SK-N-SH (cell line): ENCODE data around the gene TMPRSS13. TPM values are rescaled to one million over a fixed set of nuclear protein-coding genes. Genes with fewer than 3 reads are reported as not detected.

Source experiments
- CTCF ChIA-PET: fragments of 300-600, 350-600 bp; formaldehyde crosslinking; extraction: SDS; loops from one replicate; lab custom pipeline; 2021; lab: Yijun Ruan, JAX
- POLR2A ChIA-PET: fragments of 350-600 bp; sonication (Branson Sonifier 250); formaldehyde crosslinking; extraction: SDS; loops from one replicate; lab custom pipeline; 2020; ENCODE audit warnings: antibody characterized with exemption, inconsistent platforms; lab: Yijun Ruan, JAX
- DNase-seq: peaks from one replicate; pipeline ENCODE4 v3.0.0; 2012
- H2AFZ ChIP-seq: fragments of 200-600 bp; sonication (generic); 2 replicates; pipeline ENCODE4 v1.8.1; 2016; ENCODE audit warnings: antibody characterized with exemption, mild to moderate bottlenecking, low read depth
- H3F3A ChIP-seq: fragments of 200-600 bp; sonication (generic); replicated peaks from 2 replicates; pipeline ENCODE3; 2016; ENCODE audit warnings: antibody characterized with exemption, mild to moderate bottlenecking; ENCODE audit not compliant: insufficient read depth
- H3K27ac ChIP-seq, 2 experiments: fragments of 200-500 bp in 1 of 2; fragments of 200-600 bp in 1 of 2; sonication (Bioruptor generic) in 1 of 2; sonication (generic), shearing (Covaris generic) in 1 of 2; 2 replicates each; pipeline versions ENCODE4 v1.5.1 to v1.6.1; 2014 to 2016; ENCODE audit warnings: low read depth in 2 of 2, inconsistent platforms in 1 of 2, low read length in 1 of 2, mild to moderate bottlenecking in 1 of 2, mixed read lengths in 1 of 2
- H3K27me3 ChIP-seq: fragments of 200-600 bp; sonication (generic), shearing (Covaris generic); 2 replicates; pipeline ENCODE4 v1.6.1; 2016; ENCODE audit warnings: mixed run types; ENCODE audit not compliant: insufficient read depth
- H3K36me3 ChIP-seq, 2 experiments: fragments of 200-500 bp in 1 of 2; fragments of 200-600 bp in 1 of 2; sonication (Bioruptor generic) in 1 of 2; sonication (generic) in 1 of 2; replicated peaks in 1 of 2; 2 replicates each; pipeline versions ENCODE3 to v1.5.1; 2014 to 2016; ENCODE audit warnings: low read length in 1 of 2, mild to moderate bottlenecking in 1 of 2; ENCODE audit not compliant: insufficient read depth in 2 of 2, control insufficient read depth in 1 of 2
- H3K4me1 ChIP-seq, 2 experiments: fragments of 200-500 bp in 1 of 2; fragments of 200-600 bp in 1 of 2; sonication (Bioruptor generic) in 1 of 2; sonication (generic), shearing (Covaris generic) in 1 of 2; 2 replicates each; pipeline versions ENCODE4 v1.5.1 to v1.6.1; 2014 to 2016; ENCODE audit warnings: low read depth in 1 of 2, low read length in 1 of 2, mixed run types in 1 of 2; ENCODE audit not compliant: insufficient read depth in 2 of 2, control insufficient read depth in 1 of 2
- H3K4me2 ChIP-seq: fragments of 200-600 bp; sonication (generic), shearing (Covaris generic); 2 replicates; pipeline ENCODE4 v1.6.1; 2017; ENCODE audit warnings: mixed run types
- H3K4me3 ChIP-seq, 2 experiments: fragments of 200-500 bp in 1 of 2; fragments of 200-600 bp in 1 of 2; sonication (Bioruptor generic) in 1 of 2; sonication (generic), shearing (Covaris generic) in 1 of 2; 2 replicates each; pipeline versions ENCODE4 v1.5.1 to v1.8.1; 2014 to 2016; ENCODE audit warnings: low read depth in 2 of 2, inconsistent platforms in 1 of 2, low read length in 1 of 2, mild to moderate bottlenecking in 1 of 2, mixed read lengths in 1 of 2, moderate library complexity in 1 of 2
- H3K79me2 ChIP-seq: fragments of 200-600 bp; sonication (generic); 2 replicates; pipeline ENCODE4 v1.8.1; 2017; ENCODE audit warnings: mild to moderate bottlenecking; ENCODE audit not compliant: insufficient read depth
- H3K9ac ChIP-seq: fragments of 200-600 bp; sonication (generic); 2 replicates; pipeline ENCODE4 v1.6.1; 2017; ENCODE audit warnings: mixed run types
- H3K9me2 ChIP-seq: fragments of 200-600 bp; sonication (generic); 2 replicates; pipeline ENCODE4 v1.6.1; 2017; ENCODE audit warnings: mixed run types
- H3K9me3 ChIP-seq: fragments of 200-600 bp; sonication (generic); 2 replicates; pipeline ENCODE4 v1.6.1; 2017; ENCODE audit warnings: mixed run types, mild to moderate bottlenecking, moderate library complexity
- H4K20me1 ChIP-seq: fragments of 200-600 bp; sonication (generic); 2 replicates; pipeline ENCODE4 v1.6.1; 2017; ENCODE audit warnings: mild to moderate bottlenecking, mixed run types; ENCODE audit not compliant: insufficient read depth
- CTCF ChIP-seq: fragments of 200-600 bp; sonication (generic); IDR thresholded peaks from 2 replicates; pipeline ENCODE4 v1.6.1; 2017; ENCODE audit warnings: antibody characterized with exemption, mild to moderate bottlenecking, moderate library complexity
- ELF1 ChIP-seq: IDR thresholded peaks from 2 replicates; pipeline ENCODE4 v1.4.0; 2012
- EP300 ChIP-seq, 2 experiments: IDR thresholded peaks; 2 replicates each; pipeline versions ENCODE4 v1.4.0 to v1.6.1; 2012; ENCODE audit warnings: borderline replicate concordance in 1 of 2, low read depth in 1 of 2, low read length in 1 of 2
- FOXM1 ChIP-seq: IDR thresholded peaks from 2 replicates; pipeline ENCODE4 v1.4.0; 2012; ENCODE audit warnings: low read depth, mild to moderate bottlenecking
- GABPA ChIP-seq: IDR thresholded peaks from 2 replicates; pipeline ENCODE4 v1.4.0; 2012; ENCODE audit warnings: low read depth, mild to moderate bottlenecking
- GATA2 ChIP-seq: sonication (generic); formaldehyde crosslinking; IDR thresholded peaks from 2 replicates; pipeline ENCODE4 v1.5.0; 2020; ENCODE audit warnings: mild to moderate bottlenecking, missing genetic modification reagents
- MAX ChIP-seq: IDR thresholded peaks from 2 replicates; pipeline ENCODE4 v1.4.0; 2012; ENCODE audit warnings: low read depth
- MEF2A ChIP-seq: IDR thresholded peaks from 2 replicates; pipeline ENCODE4 v1.4.0; 2012; ENCODE audit warnings: low read depth, borderline replicate concordance
- NRF1 ChIP-seq: IDR thresholded peaks from 2 replicates; pipeline ENCODE4 v1.6.1; 2012; ENCODE audit warnings: low read depth, mild to moderate bottlenecking, low read length
- PBX3 ChIP-seq: IDR thresholded peaks from 2 replicates; pipeline ENCODE4; 2012
- RAD21 ChIP-seq: IDR thresholded peaks from 2 replicates; pipeline ENCODE4 v1.6.1; 2012; ENCODE audit warnings: mild to moderate bottlenecking, low read length
- RCOR1 ChIP-seq: fragments of 150-350 bp; IDR thresholded peaks from 2 replicates; pipeline ENCODE4 v1.6.1; 2017; ENCODE audit warnings: antibody characterized with exemption, low read length
- RXRA ChIP-seq: IDR thresholded peaks from 2 replicates; pipeline ENCODE4 v1.4.0; 2012; ENCODE audit warnings: low read depth, mild to moderate bottlenecking, borderline replicate concordance
- SMC3 ChIP-seq: IDR thresholded peaks from 2 replicates; pipeline ENCODE4 v1.6.1; 2012; ENCODE audit warnings: low read depth, low read length, improper control_type of control experiment
- TAF1 ChIP-seq: IDR thresholded peaks from 2 replicates; pipeline ENCODE4 v1.6.1; 2012; ENCODE audit warnings: low read depth, mild to moderate bottlenecking, low read length, moderate library complexity, borderline replicate concordance
- TCF12 ChIP-seq: IDR thresholded peaks from 2 replicates; pipeline ENCODE4 v1.4.0; 2012
- TEAD4 ChIP-seq: IDR thresholded peaks from 2 replicates; pipeline ENCODE4 v1.4.0; 2012; ENCODE audit warnings: mild to moderate bottlenecking, borderline replicate concordance; ENCODE audit not compliant: insufficient read depth
- USF1 ChIP-seq: IDR thresholded peaks from 2 replicates; pipeline ENCODE4 v1.4.0; 2012; ENCODE audit warnings: low read depth, borderline replicate concordance
- USF2 ChIP-seq: fragments of 150-350 bp; IDR thresholded peaks from 2 replicates; pipeline ENCODE4 v1.6.1; 2017; ENCODE audit warnings: antibody characterized with exemption, low read length, low read depth, borderline replicate concordance
- YY1 ChIP-seq: IDR thresholded peaks from 2 replicates; pipeline ENCODE4 v1.4.0; 2012; ENCODE audit warnings: low read depth, mild to moderate bottlenecking
- WGBS: methylation state at CpG from one replicate; pipeline ENCODE4 v1.1.6; 2017; ENCODE audit warnings: low lambda C conversion rate; 5-methylcytosine and 5-hydroxymethylcytosine counted together
- polyA plus RNA-seq, 3 experiments: library from polyadenylated mRNA; depleted of rRNA; stranded (reverse); fragments of >200 nt; gene quantifications; 2 replicates each; pipeline ENCODE4 v1.2.3, GENCODE V29; 2012

Gene TMPRSS13
- polyA plus RNA-seq, 1 of the 3 experiments (the other 2 are of a cell fraction) = not detected

- H3K4me2 ChIP-seq = no peak overlapping the region
- DNase-seq = no peak
- no peaks in the 10 kb centered on the region; the same call in 1 of the 2 replicates for H3K27me3 ChIP-seq
- H3F3A ChIP-seq = no peaks in the 10 kb centered on the region
- TF ChIP-seq SMC3 (no peak), EP300 (IDR thresholded peaks at IDR 0.05; ENCODE audit: borderline replicate concordance in 1 of 2, low read depth in 1 of 2, low read length in 1 of 2) (no peak), YY1 (no peak), PBX3 (no peak), RAD21 (no peak), RCOR1 (no peak), USF2 (no peak), CTCF (no peak), TCF12 (no peak), MAX (no peak), GATA2 (CRISPR knock-in tag) (no peak)
- ChIA-PET CTCF (interaction anchor here (0.6 to 1.4 kb wide), 5 partner anchors 24 to 544 kb away, joined by 3 to 4 read pairs (median 3); no protein-coding TSS in a partner anchor), POLR2A (no interaction called here)
- H3K9ac ChIP-seq = no peak overlapping the region
- H4K20me1 ChIP-seq = no peaks in the 10 kb centered on the region
- H2AFZ ChIP-seq = no peak overlapping the region
- H3K9me2 ChIP-seq = no peaks in the 10 kb centered on the region
- WGBS = 32% methylated on average over 4 of the region's 4 CpGs
- no peaks in the 10 kb centered on the region for H3K4me1 ChIP-seq
- no peaks in the 10 kb centered on the region for H3K9me3 ChIP-seq
- no peaks in the 10 kb centered on the region for H3K36me3 ChIP-seq
- H3K79me2 ChIP-seq = no peaks in the 10 kb centered on the region
- H3K27ac ChIP-seq = no peak overlapping the region
- no peak overlapping the region for H3K4me3 ChIP-seq
Measured at GRCh38 chr11:117970400-117971024, 41.3 kb upstream of the TMPRSS13 start.

GRCh38 chr11:117969160-117969991 is 40.2 kb upstream of the TMPRSS13 start:
- DNase-seq = no peak
- ChIA-PET CTCF (interaction anchor here (0.6 to 1.4 kb wide), 2 partner anchors 23 to 84 kb away, joined by 3 read pairs; no protein-coding TSS in a partner anchor), POLR2A (no interaction called here)
- Histone ChIP-seq H3K36me3 (no peaks in the 10 kb centered on the region), H3K9ac (no peak overlapping the region), H4K20me1 (no peaks in the 10 kb centered on the region), H3K27ac (no peak overlapping the region), H3K27me3 (no peaks in the 10 kb centered on the region; the same call in 1 of the 2 replicates), H3F3A (no peaks in the 10 kb centered on the region), H3K4me2 (no peak overlapping the region), H2AFZ (no peak overlapping the region), H3K4me1 (no peaks in the 10 kb centered on the region), H3K4me3 (no peak overlapping the region), H3K9me3 (no peaks in the 10 kb centered on the region), H3K79me2 (no peaks in the 10 kb centered on the region), H3K9me2 (no peaks in the 10 kb centered on the region)
- WGBS = 46% methylated on average over 5 of the region's 5 CpGs
- TF ChIP-seq MAX = no peak
- TF ChIP-seq MEF2A = no peak
- TF ChIP-seq USF1 = no peak
- TF ChIP-seq TAF1 = no peak
- TF ChIP-seq RXRA = no peak
- no peak for TF ChIP-seq TCF12
- no peak for TF ChIP-seq ELF1
- TF ChIP-seq NRF1 = no peak
- TF ChIP-seq TEAD4 = no peak
- no peak for TF ChIP-seq GABPA
- no peak for TF ChIP-seq SMC3
- no peak for TF ChIP-seq FOXM1
- no peak for TF ChIP-seq YY1
